PC-3 (cell line): Measurements from ENCODE around the gene YWHAH.

Experiments
- CTCF ChIP-seq: fragments of 300-600 bp; sonication (generic); conservative IDR thresholded peaks from 2 replicates; pipeline ENCODE4 v1.5.1; 2017; ENCODE audit warnings: antibody characterized with exemption, low read depth, mild to moderate bottlenecking, low read length
- EZH2 ChIP-seq: fragments of 300-600 bp; sonication (generic); IDR thresholded peaks from one replicate; pipeline ENCODE4 v1.6.1; 2017; ENCODE audit warnings: antibody characterized with exemption, mild to moderate bottlenecking, low read length; ENCODE audit not compliant: unreplicated experiment
- EZH2phosphoT487 ChIP-seq: fragments of 300-600 bp; sonication (generic); IDR thresholded peaks from 2 replicates; pipeline ENCODE4 v1.6.1; 2018; ENCODE audit warnings: mild to moderate bottlenecking, antibody characterized with exemption, low read length, borderline replicate concordance

DNA sequence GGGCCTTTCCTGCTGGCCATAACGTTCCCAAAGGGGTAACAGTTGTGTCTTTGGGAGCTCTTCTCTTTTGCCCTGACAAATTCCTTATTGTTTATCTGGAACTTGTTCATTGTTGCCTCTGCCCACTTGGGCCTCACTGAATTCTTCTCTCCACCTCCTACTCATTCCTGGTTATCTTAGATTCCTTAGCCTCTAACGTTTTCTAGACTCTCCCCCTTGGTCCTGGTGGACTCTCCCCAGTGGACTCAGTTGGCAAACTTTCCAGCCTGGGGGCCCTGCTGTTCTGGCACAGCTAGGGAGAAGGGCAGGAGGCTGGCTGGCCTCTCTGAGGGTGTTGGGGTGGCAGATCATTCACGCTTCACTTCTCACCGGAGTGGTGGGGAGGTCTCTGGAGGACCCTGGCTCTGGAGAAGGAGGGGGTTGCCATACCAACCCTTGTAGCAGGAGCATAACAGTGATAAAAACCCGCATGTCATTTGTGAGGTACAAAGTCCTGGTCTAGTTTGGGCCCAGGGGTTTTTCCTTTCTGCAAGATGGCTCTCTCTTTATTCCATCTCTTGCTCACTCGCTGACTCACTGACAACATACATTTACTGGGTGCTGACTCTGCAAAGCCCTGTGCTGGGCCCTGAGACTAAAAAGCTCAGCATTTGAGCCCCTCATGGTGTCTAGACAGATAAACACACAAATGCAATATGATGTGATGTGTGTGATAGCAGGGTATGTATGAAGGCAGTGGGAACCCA is 39.7 kb downstream of the YWHAH start:
- TF ChIP-seq CTCF (no peak), EZH2 (no peak), EZH2phosphoT487 (no peak)
